Subcutaneous adipose tissue (tissue), 4 donors: Measurements from ENCODE around the gene KCNF1. TPM values are rescaled to one million over a fixed set of nuclear protein-coding genes. Genes with fewer than 3 reads are reported as not detected.

Source experiments
- CTCF ChIP-seq: fragments of 450-650 bp; IDR thresholded peaks from one replicate; pipeline ENCODE4 v1.5.1; 2016; ENCODE audit warnings: low read depth, mild to moderate bottlenecking, control low read depth, antibody characterized with exemption, moderate library complexity
- total RNA-seq, 4 donors: library from RNA; depleted of rRNA; stranded (reverse); fragments of >200 nt; gene quantifications; one replicate each; pipeline ENCODE4 v1.1.0, GENCODE V29; 2016

The KCNF1 gene
- total RNA-seq, 4 donors from 2014 or later = not detected

DNA sequence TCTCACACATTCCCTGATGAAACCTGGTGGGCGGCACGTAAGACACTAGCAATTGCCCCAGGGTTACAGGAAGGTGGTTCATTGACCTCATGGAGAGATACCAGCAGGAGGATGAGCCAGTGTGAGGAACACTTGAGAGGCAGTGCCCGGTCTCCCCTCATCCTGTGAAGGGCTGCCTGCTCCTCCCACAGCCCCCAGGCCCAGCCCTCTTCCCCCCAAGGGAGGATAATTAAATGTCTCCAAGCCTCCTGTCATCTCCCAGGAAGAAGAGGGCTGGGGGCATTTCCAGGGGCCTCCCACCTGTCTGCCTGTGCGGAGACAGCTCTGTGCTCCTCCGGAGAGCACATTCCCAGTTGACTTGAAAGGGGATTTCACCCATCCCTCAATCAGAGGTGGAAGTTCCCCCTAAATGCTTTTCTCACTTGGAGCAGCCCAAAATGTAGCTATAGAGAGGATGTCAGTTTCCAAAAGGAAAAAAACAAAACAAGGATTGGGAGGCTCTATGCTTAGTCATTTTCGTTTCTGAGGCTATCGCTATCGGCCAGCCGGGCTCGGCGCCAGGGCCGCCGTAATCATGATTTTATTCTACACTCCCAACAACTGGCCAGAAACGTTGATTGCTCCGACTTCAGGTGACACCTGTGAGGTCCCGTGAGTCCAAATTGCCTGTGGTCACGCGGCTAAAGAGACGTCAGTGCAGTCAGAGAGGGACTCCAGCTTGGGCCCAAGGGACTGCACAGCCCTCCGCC is 7.1 kb downstream of the KCNF1 start:
- TF ChIP-seq CTCF = no peak

- no peak for TF ChIP-seq CTCF
Measured at GRCh38 chr2:10919410-10919770, 7.7 kb downstream of the KCNF1 start.

- no peak for TF ChIP-seq CTCF
Measured at GRCh38 chr2:10919771-10920621, 8.3 kb downstream of the KCNF1 start.

GRCh38 chr2:10920764-10921388 is 9.1 kb downstream of the KCNF1 start:
- TF ChIP-seq CTCF = no peak

DNA sequence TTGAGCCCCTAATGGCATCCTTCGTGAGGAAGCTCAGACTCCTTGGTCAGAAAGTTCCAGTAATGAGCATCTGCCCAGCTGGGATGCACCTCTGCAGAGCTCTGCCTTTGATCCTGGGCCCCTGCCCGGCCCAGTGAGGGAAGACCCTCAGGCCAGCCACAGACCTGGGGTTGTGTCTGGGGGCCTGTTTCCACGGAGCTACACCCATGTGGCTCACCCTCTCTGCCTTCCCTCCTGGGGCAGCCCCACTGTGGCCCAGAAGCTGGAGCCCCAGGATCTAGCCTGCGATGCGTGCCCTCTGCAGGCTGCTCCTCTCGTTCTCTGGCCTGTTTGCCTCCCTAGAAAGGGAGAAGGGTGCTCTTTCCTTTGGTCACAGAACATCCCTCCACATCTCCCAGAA is 9.8 kb downstream of the KCNF1 start:
- no peak for TF ChIP-seq CTCF

DNA sequence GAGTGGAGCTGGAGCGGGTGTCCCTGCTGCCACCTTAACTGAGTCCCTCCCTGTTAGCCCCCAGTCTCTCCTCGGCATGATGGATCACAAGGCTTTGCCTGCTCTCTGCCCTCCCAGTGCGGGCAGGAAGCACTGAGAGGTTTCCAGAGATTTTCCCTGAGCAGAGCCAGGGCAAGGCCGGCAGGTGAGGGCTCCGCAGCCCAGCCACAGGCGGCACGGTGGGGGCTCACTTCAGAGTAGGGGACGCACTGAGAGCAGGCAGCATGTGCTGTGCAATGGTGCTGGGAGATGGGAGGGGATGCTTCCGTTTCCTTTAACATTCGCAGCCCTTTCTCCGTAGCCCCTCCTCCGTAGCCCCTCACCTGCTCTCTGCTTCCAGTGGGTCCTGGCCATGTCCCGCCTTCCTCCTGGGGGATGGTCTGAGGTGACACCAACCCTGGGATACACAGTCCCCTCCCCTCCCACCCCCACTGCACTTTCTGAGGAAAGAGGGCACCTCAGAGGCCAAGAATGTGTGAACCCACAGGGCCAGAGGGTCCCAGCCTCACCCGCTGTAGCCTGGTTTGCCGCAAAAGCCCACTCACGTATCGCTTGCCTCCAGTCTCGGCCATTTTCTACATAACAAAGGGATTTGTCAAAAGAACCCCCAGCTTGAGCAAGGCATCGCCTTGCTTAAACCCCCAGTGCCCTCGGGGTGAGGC is 10.7 kb downstream of the KCNF1 start:
- TF ChIP-seq CTCF = no peak
